ENCODE results near the gene CBR4.
A peak's percentile ranks its signal among the peaks of the same experiment; 100 is the strongest.
"Not testable (repeated sequence)": the region's sequence is repeated elsewhere in the genome, so short reads cannot be mapped to it uniquely, and the experiment has no call there.

The CBR4 gene

DNA sequence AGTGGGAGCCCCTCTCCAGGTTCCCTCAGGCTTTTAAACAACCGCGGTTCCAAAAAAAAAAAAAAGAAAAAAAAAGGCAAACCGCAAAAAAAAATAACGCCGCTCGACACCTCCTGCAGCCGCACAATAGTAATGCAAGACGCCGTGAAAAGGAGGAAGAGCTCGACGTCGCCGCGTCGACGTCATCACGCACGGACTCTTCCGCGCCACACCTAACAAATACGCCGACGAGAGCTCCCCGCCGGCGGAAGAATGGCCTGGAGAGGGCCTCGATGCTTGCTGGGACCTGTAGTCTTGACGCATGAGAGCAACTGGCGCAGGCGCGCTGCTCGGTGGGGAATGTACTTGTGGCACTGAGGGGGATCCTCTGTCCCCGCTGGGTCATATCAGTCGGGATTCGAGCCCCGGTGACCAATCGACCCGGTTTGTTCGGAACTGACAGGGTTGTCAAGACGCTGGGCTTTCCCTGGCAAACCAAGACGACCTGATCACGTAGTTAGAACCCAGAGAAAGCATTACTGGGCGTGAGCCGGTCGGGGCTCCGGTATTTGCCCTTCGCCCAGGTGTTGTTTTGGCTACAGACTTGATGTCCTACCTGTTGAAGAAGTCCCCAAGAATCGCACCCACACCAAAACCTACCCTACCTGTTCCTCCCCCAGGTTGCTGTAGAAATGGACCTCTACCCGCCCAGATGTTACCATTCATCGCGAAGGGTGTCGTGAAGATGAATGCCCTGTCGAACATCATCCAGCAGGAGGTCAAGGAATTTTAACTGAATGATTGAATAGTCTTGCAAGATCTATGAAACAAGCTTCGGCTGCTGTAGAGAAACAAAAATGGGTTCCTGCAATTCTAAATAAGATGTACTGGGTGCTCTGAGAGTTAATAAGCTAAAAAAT lies at the start of gene CBR4:
Gene CBR4, minus strand, starts transcription at position 131 of the 899 bp plus-strand sequence. CDS start 166 bp downstream, outside the sequence.
- DNase-seq (ENCODE audit: low read depth) = peak; percentile 87

DNA sequence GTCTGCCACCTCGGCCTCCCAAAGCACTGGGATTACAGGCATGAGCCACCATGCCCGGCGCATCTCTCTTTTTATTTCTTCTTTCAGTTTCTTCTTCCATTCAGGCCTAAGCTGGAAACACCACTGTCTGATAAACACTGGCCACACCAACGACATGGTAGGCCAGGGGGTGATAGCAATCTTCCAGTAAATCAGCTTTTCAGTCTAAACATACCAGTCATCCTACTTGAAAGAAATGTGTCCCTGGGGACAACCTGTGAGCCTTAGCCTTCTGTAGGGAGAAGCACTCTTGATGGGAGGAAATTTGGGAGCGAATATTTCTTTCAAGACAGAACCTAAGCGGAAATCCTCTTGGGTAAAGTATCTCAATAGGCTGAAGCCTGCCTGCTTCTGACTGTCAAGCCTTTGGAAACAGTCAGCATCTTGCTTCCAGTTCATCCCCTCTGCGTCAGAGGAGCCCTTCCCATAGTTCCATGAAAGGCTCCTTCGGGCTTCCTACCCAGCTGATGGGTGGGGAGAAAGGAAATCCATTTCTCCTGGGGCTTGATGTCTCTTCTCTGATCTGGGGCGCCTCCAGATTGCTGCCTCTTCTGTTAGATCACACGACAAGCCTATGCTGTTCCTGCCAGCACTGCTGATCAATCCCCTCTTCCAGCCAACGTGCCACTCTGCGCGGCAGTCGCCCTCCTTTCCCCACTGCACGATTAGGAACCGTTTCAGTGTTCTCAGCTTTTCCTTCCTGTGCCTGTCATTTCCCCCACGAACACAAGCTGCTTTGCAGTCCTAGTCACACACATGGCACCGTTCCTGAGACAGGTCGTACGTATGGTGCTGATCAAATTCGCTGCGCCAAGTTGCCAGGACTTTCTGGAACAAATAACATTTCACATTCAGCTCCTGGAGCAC lies 49.5 kb upstream of the CBR4 start:
- no peak for DNase-seq (ENCODE audit: low read depth)

DNA sequence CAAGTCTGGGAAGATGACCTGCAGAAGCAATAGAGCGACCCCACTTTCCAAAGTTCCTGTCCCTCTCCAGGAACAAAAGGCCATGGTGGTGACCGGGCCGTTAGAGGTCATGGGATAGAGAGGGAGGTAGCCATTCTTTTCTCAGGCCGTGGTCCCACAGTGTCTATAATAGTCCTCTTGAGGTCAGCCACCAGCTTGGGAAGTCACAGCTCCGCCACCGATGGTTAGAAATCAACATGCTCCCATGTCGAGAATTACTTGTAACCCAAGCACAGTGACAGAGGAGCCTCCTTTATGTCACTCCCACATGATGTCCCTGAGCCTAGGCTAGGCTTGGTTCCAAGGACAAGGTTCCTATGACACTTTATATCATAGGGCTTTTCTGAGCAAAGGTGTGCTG lies 48.3 kb upstream of the CBR4 start:
- no peak for DNase-seq (ENCODE audit: low read depth)

DNA sequence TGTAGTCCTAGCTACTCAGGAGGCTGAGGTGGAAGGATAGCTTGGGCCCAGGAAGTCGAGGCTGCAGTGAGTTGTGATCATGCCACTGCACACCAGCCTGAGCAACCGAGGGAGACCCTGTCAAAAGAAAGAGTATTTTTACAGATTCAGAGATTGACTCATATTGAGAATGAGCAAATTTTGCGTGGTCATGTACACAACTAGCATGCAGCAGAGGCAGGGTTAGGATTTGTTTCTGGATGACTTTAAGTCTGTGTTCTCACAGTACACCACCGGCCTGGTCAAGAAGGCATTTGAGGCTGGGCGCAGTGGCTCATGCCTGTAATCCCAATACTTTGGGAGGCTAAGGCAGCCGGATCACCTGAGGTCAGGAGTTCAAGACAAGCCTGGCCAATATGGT lies 44.8 kb upstream of the CBR4 start:
- DNase-seq (ENCODE audit: low read depth) = no peak

DNA sequence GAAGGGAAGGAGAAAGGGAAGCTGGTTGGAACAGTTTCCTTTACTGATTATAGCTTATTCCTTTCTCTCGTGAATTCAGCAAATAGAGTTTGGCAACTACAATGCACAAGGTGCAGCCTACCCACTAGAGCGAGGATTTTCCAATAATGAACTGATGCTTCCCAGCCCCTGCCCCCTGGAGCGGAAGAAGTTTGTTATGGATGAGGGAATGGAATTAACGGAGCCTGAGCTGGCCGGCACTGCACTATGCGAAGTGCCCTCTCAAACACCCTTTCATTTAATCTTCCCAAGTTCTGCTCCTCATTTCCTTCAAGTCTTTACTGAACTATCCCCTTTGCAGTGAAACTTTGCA lies 42.5 kb upstream of the CBR4 start:
- no peak for DNase-seq (ENCODE audit: low read depth)

DNA sequence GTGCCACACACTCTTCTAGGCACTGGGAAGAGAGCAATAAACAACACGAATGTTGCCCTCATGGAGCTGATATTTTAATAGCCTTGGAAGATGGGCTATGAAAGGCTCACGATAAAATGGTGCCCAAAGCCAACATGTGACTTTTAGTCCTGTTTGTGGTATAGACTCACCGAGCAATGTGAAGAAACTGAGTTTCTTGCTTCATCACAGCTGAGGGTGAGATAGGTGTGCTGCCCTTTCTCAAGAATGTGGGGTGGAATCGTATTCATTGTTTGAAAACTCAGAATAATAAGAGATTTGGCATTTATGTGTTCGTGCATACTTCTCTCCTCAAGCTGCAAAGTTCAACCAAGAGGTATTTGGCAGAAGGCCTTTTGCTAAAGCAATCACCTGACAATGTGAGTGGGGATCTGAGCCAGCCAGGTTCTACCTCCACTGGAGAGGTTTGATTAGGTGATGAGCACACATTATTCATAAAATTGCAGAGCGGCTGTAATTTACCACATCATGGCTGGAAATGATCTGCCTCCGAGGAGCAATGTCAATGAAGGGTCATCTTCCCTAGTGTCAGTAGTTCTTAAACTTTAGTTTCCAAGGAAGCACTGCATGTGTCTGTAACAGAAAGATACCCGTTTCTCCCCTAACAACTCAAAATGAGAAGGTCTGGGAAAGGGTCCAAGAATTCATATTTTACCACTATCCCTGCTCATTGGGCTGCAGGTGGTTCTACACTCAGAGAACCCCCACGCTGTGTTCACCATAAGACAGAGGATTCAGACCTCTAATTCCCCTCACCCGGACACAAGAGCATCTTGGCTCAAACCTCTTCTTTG lies 41.9 kb upstream of the CBR4 start:
- no peak for DNase-seq (ENCODE audit: low read depth)

DNA sequence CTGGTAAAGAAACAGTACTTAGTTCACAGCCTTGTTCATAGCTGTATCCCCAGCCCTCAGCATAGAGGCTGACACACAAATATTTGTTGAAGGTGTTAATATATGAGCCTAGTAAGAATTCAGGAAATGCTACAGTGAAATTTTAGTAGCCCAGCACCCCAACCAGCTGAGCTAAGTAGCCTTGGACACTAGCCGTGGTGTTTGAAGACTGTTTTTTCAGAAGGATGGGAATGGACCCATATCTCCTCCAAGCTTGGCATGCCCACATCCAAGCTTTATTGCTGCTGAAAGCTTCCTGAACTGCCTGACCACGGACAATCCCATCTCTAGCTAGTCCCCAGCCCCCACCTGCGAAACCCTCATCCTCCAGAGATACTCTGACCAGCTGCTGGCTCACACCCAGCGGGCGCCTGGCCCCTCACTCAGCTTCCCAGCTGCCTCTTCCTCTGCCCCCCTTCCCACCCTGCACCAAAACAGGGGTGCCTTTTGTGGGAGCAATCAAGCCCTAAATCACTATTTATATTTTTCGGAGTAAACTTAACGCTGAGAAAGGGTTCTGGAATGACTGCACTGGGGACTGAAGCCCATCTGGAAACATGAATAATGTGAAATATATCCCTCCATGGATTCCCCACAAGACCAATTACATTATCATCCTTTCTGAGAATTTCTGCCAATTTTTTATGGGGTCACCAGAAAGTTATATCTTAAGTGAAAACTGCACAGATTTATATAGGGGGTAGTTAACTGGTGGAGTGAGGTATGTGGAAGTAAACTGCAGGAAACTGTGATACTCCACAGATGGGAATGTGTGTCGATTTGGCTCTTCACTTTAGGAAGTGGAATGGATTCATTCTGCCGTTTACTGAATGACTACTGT lies 41.1 kb upstream of the CBR4 start:
- no peak for DNase-seq (ENCODE audit: low read depth)

DNA sequence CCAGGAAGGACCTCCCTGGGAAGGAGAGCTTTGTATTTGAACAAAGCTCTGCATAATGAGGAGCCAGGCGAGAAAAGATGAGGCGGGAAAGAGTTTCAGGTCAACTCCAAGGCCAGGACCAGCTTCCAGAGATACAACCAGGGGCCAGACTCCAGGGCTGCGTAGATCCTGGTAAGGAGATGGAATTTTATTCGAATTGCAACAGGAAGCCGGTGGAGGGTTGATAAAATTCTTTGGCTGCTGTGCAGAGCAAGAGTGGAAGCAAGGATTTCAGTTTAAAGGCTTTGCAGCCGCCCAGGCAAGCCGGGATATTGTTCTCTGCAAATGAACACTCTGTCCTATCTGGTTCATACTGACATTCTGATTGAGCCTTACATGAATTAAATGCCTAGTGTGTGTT lies 40.2 kb upstream of the CBR4 start:
- DNase-seq (ENCODE audit: low read depth) = no peak

DNA sequence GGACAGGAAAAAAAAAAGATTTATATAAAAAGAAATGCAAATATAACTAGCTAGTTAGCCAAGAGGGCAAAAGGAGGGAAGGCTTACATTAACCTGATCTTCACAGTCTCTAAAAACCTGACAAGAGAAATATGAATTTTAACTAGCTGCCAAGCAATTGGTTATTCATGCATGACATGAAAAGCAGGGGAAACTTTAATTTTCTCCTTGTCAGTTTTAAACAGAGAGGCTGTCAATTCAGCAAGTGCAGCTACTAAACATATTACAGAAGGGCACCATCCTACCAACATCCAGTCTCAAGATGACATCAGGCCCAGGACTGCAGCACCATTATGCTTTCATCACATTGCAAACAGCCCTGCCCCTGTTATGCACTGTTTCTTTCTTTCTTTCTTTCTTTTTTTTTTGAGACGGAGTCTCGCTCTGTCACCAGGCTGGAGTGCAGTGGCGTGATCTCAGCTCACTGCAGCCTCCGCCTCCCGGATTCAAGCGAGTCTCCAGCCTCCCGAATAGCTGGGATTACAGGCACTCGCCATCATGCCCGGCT lies 38.9 kb upstream of the CBR4 start:
- DNase-seq (ENCODE audit: low read depth) = no peak

DNA sequence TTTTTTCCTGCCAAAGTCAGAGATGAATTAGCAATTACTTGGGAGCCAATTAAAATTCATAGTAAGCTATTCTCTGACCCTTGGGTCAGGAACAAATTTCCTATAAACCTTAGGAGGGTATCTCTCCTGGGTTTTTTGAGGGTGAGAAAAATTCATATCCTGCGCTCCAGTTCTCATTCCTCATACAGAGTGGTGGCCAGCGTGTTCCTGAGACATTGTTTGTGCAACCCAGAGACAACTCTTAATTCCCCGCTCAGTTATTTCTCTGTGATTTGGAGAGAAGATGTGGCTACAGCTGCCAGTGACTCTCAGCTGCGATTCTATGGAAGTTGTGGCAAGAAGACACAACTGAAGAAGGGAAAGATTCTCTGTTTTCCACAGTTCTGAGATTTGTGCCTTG lies 37.9 kb upstream of the CBR4 start:
- DNase-seq (ENCODE audit: low read depth) = no peak

DNA sequence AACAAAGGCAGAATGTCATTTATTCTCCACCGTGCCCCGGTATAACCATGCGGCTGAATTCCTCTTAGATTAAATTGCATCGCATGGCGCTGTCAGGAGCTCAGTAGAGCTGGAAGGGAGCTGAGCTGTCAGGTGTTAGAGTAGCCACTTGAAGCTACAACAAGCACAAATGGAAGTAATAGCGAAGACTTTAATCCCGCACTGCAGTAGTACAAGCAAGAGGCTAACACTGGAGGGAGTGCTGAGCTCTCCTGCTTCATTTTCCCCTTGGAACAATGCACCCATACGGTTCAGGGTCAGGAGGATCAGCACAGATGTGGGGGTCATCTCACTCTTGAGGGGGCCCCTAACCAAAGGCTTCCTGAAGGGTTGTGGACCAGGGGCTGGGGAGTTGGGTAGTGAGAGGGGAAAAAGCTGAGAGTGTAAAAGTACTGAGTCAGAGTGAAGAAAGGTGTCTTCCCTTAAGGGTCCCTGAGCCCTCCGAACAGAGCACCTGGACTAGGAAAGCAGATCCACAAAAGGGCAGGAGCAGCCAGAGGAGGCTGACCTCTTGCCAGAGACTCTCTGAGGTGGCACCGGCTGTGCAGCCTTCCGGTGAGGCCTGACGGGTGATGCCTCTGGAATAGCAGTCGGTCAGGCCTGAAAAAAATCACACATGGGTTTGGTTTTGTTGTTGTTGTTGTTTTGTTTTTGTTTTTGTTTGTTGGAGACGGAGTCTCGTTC lies 36.0 kb upstream of the CBR4 start:
- no peak for DNase-seq (ENCODE audit: low read depth)

DNA sequence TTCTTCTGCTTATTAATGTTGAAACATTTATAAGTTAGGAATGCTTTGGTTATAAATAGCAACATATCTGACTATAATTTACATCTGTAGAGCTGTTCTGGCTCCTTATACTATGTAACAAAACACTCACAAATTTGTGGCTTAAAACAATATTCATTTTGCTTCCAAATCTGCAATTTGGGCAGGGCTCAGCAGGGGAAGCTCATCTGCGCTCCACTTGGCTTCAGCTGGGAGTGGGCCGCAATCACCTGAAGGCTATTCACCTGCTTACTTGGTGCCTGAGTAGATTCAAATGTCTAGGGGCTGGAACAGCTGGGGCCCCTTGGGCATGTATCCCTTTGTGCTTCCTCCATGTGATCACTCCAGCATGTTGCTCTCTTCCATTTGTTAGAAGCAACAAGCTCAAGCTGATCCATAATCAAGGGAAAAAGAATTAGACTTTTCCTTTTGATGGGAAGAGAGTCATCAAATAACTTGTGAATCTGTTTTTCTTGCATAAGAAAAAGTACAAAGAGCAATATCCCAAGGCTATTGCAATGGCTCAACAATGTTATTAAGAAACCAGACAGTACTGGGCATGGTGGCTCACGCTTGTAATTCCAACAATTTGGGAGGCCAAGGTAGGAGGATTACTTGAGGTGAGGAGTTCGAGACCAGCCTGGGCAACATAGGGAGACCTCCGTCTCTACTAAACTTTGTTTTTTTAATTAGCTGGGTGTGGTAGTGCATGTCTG lies 34.8 kb upstream of the CBR4 start:
- DNase-seq (ENCODE audit: low read depth) = no peak

DNA sequence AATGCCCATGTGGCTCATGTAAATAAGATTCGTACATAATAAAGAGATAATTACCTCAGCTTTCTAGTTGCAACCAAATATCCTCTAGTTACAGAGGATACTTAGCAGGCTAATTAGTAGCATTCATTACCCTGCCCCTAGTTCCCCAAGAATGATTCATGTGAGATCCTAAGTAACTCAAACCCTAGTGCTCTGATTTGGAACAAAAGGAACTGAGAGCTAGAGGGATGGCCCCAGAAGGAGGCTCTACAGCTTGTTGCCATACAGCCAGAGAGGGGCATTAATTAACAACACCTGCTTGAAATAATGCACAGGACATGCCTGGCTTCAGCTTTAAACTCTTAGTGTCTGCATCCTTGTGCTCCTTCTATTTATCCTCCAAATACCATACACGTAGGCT lies 32.6 kb upstream of the CBR4 start:
- DNase-seq (ENCODE audit: low read depth) = no peak

DNA sequence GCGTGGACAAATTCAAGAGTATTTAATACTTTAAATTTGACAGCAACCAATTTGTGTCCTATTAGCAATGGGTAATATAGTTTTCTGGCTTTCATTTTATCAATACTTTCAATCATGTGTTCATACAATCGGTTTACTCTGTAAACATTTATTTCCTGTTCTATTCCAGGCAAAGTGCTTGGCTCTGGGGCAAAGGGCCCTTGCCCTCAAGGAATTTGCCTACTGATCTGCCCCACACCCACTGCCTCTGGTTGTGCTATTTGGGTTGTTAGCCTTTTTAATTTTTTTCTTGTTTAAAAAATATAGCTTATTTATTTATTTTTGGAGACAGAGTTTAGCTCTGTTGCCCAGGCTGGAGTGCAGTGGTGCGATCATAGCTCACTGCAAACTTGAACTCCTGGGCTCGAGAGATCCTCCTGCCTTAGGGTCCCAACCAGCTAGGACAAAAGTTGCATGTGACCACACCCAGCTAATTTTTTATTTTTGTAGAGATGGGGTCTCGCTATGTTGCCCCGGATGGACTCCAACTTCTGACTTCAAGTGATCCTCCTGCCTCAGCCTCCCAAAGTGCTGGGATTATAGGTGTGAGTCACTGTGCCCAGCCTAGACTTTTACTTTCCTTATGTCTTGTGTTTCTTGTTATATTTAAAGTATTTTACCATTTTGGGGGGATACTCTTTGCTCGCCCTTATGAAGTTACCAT lies 30.7 kb upstream of the CBR4 start:
- DNase-seq (ENCODE audit: low read depth) = no peak

DNA sequence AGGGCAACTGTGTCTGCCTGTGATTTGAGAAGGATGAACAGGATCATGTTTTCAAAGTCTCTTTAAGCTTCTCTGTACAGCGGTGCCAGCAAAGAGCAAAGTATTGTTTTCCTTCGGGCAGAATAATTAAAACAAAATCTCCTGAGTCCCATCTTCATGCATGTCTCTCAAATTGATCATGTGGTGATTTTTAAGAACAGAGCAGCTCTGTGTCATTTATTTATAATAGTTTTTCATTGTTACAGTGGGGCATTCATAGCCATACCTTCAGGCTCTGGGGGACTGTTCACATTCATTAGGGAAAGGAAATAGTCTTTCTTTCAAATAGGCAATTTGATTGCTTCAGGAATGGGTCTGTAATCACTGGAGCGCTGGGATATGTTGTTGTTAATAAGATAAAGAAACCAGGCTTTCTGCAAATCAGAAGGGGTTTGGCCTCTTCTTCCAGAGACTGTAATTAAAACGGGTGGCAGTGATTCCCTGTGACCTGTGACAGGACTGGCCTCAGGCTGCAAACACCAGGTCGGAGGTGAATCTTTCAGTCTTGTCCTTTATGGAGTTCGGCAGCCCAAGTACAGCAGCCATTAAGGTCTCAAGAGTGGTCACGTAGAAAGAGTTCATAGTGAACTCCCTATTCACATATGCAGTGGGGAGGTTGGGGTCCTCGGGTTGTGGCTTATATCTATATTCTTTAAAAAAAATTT lies 29.3 kb upstream of the CBR4 start:
- DNase-seq (ENCODE audit: low read depth) = no peak

DNA sequence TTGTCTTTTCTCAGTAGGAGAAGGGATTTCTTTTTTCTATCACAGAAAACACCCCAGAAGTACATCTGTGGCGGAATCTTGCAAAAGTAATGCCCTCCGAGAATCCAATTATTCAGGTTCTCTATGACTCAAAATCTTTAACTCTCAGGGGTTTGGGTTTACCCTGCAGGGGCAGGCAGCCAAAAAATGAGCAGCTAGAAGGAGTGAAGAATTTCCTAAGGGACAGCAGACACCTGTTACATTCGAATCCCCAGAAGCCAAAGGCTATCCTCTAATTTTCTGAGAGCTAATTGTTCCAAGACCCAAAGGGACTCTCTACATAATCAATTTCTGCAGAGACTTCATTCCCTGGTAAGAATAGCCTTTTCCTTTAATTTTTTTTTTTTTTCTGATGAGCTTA lies 27.5 kb upstream of the CBR4 start:
- no peak for DNase-seq (ENCODE audit: low read depth)

DNA sequence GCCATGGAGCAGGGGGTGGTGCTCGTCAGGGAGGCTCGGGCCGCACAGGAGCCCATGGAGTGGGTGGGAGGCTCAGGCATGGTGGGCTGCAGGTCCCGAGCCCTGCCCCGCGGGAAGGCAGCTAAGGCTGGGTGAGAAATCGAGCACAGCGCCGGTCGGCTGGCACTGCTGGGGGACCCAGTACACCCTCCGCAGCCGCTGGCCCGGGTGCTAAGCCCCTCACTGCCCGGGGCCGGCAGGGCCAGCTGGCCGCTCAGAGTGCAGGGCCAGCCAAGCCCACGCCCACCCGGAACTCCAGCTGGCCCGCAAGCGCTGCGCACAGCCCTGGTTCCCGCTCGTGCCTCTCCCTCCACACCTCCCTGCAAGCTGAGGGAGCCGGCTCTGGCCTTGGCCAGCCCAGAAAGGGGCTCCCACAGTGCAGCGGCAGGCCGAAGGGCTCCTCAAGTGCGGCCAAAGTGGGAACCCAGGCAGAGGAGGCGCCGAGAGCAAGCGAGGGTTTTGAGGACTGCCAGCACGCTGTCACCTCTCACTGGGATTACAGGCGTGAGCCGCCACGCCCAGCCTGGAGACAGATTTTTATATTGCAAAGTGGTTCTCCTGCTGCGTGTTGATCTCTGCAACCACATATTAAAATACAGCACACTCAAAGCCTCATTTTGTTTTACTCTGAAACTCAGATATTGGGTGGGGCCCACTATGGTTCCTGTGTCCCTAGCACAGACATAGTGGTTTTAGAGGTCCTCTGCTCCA lies 26.0 kb upstream of the CBR4 start:
- DNase-seq (ENCODE audit: low read depth) = not testable (repeated sequence)

DNA sequence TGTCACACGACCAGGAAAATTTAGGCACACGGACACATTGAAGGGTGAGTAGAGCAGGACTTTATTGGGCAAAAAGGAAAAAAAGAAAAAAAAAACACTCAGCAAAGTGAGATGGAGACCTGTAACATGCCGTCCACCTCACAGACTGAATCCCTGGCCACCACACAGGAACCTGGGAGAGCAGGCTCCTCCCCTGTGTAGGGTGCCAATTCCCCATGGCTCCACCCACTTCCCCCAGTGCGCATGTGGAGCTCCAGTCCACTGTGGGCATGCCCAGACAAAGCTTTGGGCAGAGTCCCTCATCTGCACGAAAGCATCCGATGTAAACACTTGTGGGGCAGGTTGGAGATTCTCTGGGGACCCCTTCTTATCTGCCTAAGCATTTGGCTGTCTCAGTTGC lies 23.6 kb upstream of the CBR4 start:
- no peak for DNase-seq (ENCODE audit: low read depth)
